Lung (tissue), 12 donors: Measurements from ENCODE around the gene DAD1. TPM values are rescaled to one million over a fixed set of nuclear protein-coding genes. Genes with fewer than 3 reads are reported as not detected.

ENCODE experiments used
- ATAC-seq: fragments of 200-7000 bp; cut with Tn5 transposase; one replicate; pipeline ENCODE4 v1.9.1; 2020; ENCODE audit warnings: moderate number of reproducible peaks; ENCODE audit not compliant: insufficient read depth, low FRiP score
- DNase-seq, 3 donors: peaks; one replicate each; pipeline ENCODE4 v3.0.0-alpha.2; 2013 to 2017
- H3K27ac ChIP-seq, 2 donors: one replicate each; pipeline ENCODE4 v1.5.1; 2013; ENCODE audit warnings: mild to moderate bottlenecking in 2 of 2, moderate library complexity in 2 of 2, control low read depth in 1 of 2, inconsistent platforms in 1 of 2, low read depth in 1 of 2, low read length in 1 of 2
- H3K27me3 ChIP-seq, 3 donors: one replicate each; pipeline ENCODE4 v1.5.1; 2013; ENCODE audit warnings: low read length in 2 of 3; ENCODE audit not compliant: control insufficient read depth in 3 of 3, insufficient read depth in 3 of 3
- H3K36me3 ChIP-seq, 4 donors: one replicate each; pipeline ENCODE4 v1.5.1; 2013; ENCODE audit warnings: low read length in 4 of 4, mild to moderate bottlenecking in 1 of 4, moderate library complexity in 1 of 4; ENCODE audit not compliant: control insufficient read depth in 4 of 4, insufficient read depth in 4 of 4
- H3K4me1 ChIP-seq, 5 donors: one replicate each; pipeline ENCODE4 v1.5.1; 2013; ENCODE audit warnings: low read length in 5 of 5, mild to moderate bottlenecking in 2 of 5, moderate library complexity in 1 of 5; ENCODE audit not compliant: control insufficient read depth in 5 of 5, insufficient read depth in 5 of 5
- H3K4me3 ChIP-seq: one replicate; pipeline ENCODE4 v1.5.1; 2013; ENCODE audit warnings: mild to moderate bottlenecking, control low read depth, moderate library complexity
- H3K9ac ChIP-seq, 2 donors: one replicate each; pipeline ENCODE4 v1.5.1; 2013; ENCODE audit warnings: low read length in 2 of 2, control low read depth in 1 of 2; ENCODE audit not compliant: insufficient read depth in 1 of 2
- H3K9me3 ChIP-seq, 4 donors: one replicate each; pipeline ENCODE4 v1.5.1; 2013; ENCODE audit warnings: low read length in 3 of 4, mild to moderate bottlenecking in 1 of 4, moderate library complexity in 1 of 4; ENCODE audit not compliant: control insufficient read depth in 4 of 4, insufficient read depth in 3 of 4
- CTCF ChIP-seq: IDR thresholded peaks from 2 replicates; pipeline ENCODE4 v1.5.1; 2012; ENCODE audit warnings: mild to moderate bottlenecking; ENCODE audit errors: control extremely low read depth, extremely low read depth
- WGBS, 2 donors: extraction: QIAGEN DNeasy Blood & Tissue Kit; methylation state at CpG; one replicate each; pipeline ENCODE4 v1.1.7; 2013; 5-methylcytosine and 5-hydroxymethylcytosine counted together
- polyA plus RNA-seq, 2 donors: library from polyadenylated mRNA; stranded (reverse); fragments of 200-250 nt; gene quantifications; one replicate each; pipeline ENCODE4 v1.2.1, GENCODE V29; 2013
- total RNA-seq, 2 donors: library from RNA; depleted of rRNA in 1 of 2; stranded (reverse); fragments of >200 nt in 1 of 2; gene quantifications; one replicate each; pipeline ENCODE4 v1.2.1, GENCODE V29; 2014 to 2021
- donor health status: control.
- donor health status: control.
- donor health status: Bipolar disorder and iron deficiency.
- donor health status: healthy.
- donor health status: DM: yes; HTN: yes; CAD: no.

The DAD1 gene
- total and polyA plus RNA-seq, 4 donors = 164 to 377 (median 217) TPM

GRCh38 chr14:22630486-22630885 is 41.5 kb upstream of the DAD1 start:
- Histone ChIP-seq H3K4me1 (peaks cover 0 to 1% (median 0%) of the 10 kb centered on the region in 5 donors), H3K9ac (no peak overlapping the region), H3K9me3 (peaks cover 0 to 2% (median 0%) of the 10 kb centered on the region in 4 donors), H3K36me3 (no peaks in the 10 kb centered on the region), H3K27me3 (no peaks in the 10 kb centered on the region), H3K27ac (no peak overlapping the region), H3K4me3 (no peak overlapping the region)
- TF ChIP-seq CTCF = no peak
- WGBS, 2 donors = 85 to 90% methylated on average over 2 of the region's 2 CpGs
- ATAC-seq = no peak
- no peak for DNase-seq

GRCh38 chr14:22630066-22630465 is 41.0 kb upstream of the DAD1 start:
- no peaks in the 10 kb centered on the region for H3K36me3 ChIP-seq
- no peak for TF ChIP-seq CTCF
- H3K4me1 ChIP-seq = peaks cover 0 to 1% (median 0%) of the 10 kb centered on the region in 5 donors
- 99% methylated on average over 3 of the region's 3 CpGs for WGBS, 2 donors
- DNase-seq (no peak), ATAC-seq (no peak)
- H3K4me3 ChIP-seq = no peak overlapping the region
- H3K9ac ChIP-seq = no peak overlapping the region
- H3K27me3 ChIP-seq = no peaks in the 10 kb centered on the region
- H3K9me3 ChIP-seq = peaks cover 0 to 2% (median 0%) of the 10 kb centered on the region in 4 donors
- H3K27ac ChIP-seq = no peak overlapping the region

GRCh38 chr14:22629361-22629760 is 40.3 kb upstream of the DAD1 start:
- WGBS, 2 donors = 50 to 57% methylated on average over 5 of the region's 5 CpGs
- no peak for ATAC-seq

More at GRCh38 chr14:22629361-22629760, 40.3 kb upstream of the DAD1 start:
- Histone ChIP-seq H3K9ac (no peak overlapping the region), H3K4me3 (no peak overlapping the region), H3K36me3 (no peaks in the 10 kb centered on the region), H3K27ac (no peak overlapping the region), H3K4me1 (no peaks in the 10 kb centered on the region), H3K27me3 (no peaks in the 10 kb centered on the region), H3K9me3 (peaks cover 0 to 2% (median 0%) of the 10 kb centered on the region in 4 donors)
- TF ChIP-seq CTCF = no peak
- no peak for DNase-seq
